Measurements from ENCODE around the gene SLC30A5. TPM values are rescaled to one million over a fixed set of nuclear protein-coding genes. Genes with fewer than 3 reads are reported as not detected.

Gene SLC30A5
- polyA plus RNA-seq, 1 donor (not counting 4 experiments of a cell fraction or from before 2014, with no cell fraction given): 43.4 TPM

DNA sequence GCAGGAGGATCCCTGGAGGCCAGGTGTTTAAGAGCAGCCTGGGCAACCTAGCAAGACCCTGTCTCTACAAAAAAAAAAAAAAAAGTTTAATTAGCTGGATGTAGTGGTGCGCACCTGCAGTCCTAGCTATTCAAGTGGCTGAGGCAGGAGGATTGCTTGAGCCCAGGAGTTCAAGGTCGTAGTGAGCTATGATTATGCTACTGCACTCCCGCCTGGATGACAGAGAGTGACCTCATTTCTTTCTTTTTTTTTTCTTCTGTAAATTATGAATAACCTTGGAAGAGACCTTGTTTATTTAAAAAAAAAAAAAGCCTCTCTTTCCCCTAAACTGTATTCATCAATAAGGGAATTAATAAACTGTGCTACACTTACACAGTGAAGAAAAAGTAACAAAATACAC, 43.6 kb upstream of the SLC30A5 start:
- H3K4me2 ChIP-seq (ENCODE audit: control insufficient read depth, extremely low read depth, insufficient read depth, low read depth, low read length): no peak overlapping the region
- no peak for TF ChIP-seq EZH2 (IDR thresholded peaks at IDR 0.05; ENCODE audit: low read length)
- TF ChIP-seq, protein P1, sequence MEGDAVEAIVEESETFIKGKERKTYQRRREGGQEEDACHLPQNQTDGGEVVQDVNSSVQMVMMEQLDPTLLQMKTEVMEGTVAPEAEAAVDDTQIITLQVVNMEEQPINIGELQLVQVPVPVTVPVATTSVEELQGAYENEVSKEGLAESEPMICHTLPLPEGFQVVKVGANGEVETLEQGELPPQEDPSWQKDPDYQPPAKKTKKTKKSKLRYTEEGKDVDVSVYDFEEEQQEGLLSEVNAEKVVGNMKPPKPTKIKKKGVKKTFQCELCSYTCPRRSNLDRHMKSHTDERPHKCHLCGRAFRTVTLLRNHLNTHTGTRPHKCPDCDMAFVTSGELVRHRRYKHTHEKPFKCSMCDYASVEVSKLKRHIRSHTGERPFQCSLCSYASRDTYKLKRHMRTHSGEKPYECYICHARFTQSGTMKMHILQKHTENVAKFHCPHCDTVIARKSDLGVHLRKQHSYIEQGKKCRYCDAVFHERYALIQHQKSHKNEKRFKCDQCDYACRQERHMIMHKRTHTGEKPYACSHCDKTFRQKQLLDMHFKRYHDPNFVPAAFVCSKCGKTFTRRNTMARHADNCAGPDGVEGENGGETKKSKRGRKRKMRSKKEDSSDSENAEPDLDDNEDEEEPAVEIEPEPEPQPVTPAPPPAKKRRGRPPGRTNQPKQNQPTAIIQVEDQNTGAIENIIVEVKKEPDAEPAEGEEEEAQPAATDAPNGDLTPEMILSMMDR (optimal IDR thresholded peaks at IDR 0.05 in 1 of 3, IDR thresholded peaks at IDR 0.05 in 1 of 3, conservative IDR thresholded peaks at IDR 0.05 in 1 of 3; ENCODE audit: extremely low read depth in 1 of 3, insufficient read depth in 2 of 3, low read length in 3 of 3): no peak

DNA sequence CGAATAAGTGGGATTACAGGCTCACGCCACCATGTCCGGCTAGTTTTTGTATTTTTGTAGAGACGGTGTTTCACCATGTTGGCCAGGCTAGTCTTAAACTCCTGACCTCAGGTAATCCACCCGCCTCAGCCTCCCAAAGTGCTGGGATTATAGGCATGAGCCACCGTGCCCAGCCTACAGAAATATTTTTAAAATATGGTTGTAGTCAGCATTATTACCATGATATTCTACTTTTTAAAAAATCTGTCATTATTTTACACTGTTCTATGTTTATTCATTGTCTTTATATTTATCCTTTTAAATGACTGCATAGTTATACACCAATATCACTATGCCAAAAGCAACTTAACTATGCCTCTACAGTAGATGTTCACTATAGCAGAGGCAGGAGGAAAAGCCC, 41.6 kb upstream of the SLC30A5 start:
- TF ChIP-seq EZH2 (IDR thresholded peaks at IDR 0.05; ENCODE audit: low read length): no peak
- TF ChIP-seq, protein P1 (optimal IDR thresholded peaks at IDR 0.05 in 1 of 3, IDR thresholded peaks at IDR 0.05 in 1 of 3, conservative IDR thresholded peaks at IDR 0.05 in 1 of 3; ENCODE audit: extremely low read depth in 1 of 3, insufficient read depth in 2 of 3, low read length in 3 of 3): no peak
- dilution Hi-C loops (cut with MboI; ENCODE audit: extremely low pct_ligation_motif_present, low sequenced_read_pairs): no loop called here
- H3K4me1 ChIP-seq (ENCODE audit: control insufficient read depth, extremely low read depth, insufficient read depth, low read length): no peaks in the 10 kb centered on the region
- DNase-seq (ENCODE audit: low read depth, low spot score) (no peak), FAIRE-seq (no peak)
- no peaks in the 10 kb centered on the region for H3K27me3 ChIP-seq (ENCODE audit: control insufficient read depth, extremely low read depth, insufficient read depth, low read length)
- no peak overlapping the region for H2AFZ ChIP-seq (ENCODE audit: control insufficient read depth, low read length)
- no peak overlapping the region for H3K27ac ChIP-seq (ENCODE audit: control insufficient read depth, insufficient read depth, low read length)
- H3K9me3 ChIP-seq (ENCODE audit: control insufficient read depth, low read depth, low read length): no peaks in the 10 kb centered on the region
- H3K36me3 ChIP-seq (ENCODE audit: control insufficient read depth in 2 of 2, extremely low read depth in 1 of 2, insufficient read depth in 2 of 2, low read length in 2 of 2): no peaks in the 10 kb centered on the region
- H4K20me1 ChIP-seq (ENCODE audit: control insufficient read depth, extremely low read depth, insufficient read depth, low read length): no peaks in the 10 kb centered on the region
- H3K79me2 ChIP-seq (ENCODE audit: control insufficient read depth, insufficient read depth, low read length): no peaks in the 10 kb centered on the region
- no peak overlapping the region for H3K4me3 ChIP-seq (ENCODE audit: control insufficient read depth in 2 of 3, extremely low read depth in 1 of 3, insufficient read depth in 2 of 3, low read depth in 1 of 3, low read length in 3 of 3)
- no peak overlapping the region for H3K4me2 ChIP-seq (ENCODE audit: control insufficient read depth, extremely low read depth, insufficient read depth, low read depth, low read length)
- H3K9ac ChIP-seq (ENCODE audit: control insufficient read depth, extremely low read depth, insufficient read depth, low read length): no peak overlapping the region
- H3K9me1 ChIP-seq (ENCODE audit: control insufficient read depth, extremely low read depth, insufficient read depth, low read length): no peaks in the 10 kb centered on the region

More for the DNA sequence above, 43.6 kb upstream of the SLC30A5 start:
- Histone ChIP-seq H4K20me1 (ENCODE audit: control insufficient read depth, extremely low read depth, insufficient read depth, low read length) (no peaks in the 10 kb centered on the region), H3K4me1 (ENCODE audit: control insufficient read depth, extremely low read depth, insufficient read depth, low read length) (no peaks in the 10 kb centered on the region), H3K9me3 (ENCODE audit: control insufficient read depth, low read depth, low read length) (no peaks in the 10 kb centered on the region), H3K4me3 (ENCODE audit: control insufficient read depth in 2 of 3, extremely low read depth in 1 of 3, insufficient read depth in 2 of 3, low read depth in 1 of 3, low read length in 3 of 3) (no peak overlapping the region), H3K27ac (ENCODE audit: control insufficient read depth, insufficient read depth, low read length) (no peak overlapping the region), H3K27me3 (ENCODE audit: control insufficient read depth, extremely low read depth, insufficient read depth, low read length) (no peaks in the 10 kb centered on the region), H3K9ac (ENCODE audit: control insufficient read depth, extremely low read depth, insufficient read depth, low read length) (no peak overlapping the region), H3K79me2 (ENCODE audit: control insufficient read depth, insufficient read depth, low read length) (no peaks in the 10 kb centered on the region), H3K36me3 (ENCODE audit: control insufficient read depth in 2 of 2, extremely low read depth in 1 of 2, insufficient read depth in 2 of 2, low read length in 2 of 2) (no peaks in the 10 kb centered on the region), H2AFZ (ENCODE audit: control insufficient read depth, low read length) (no peak overlapping the region), H3K9me1 (ENCODE audit: control insufficient read depth, extremely low read depth, insufficient read depth, low read length) (no peaks in the 10 kb centered on the region)
- dilution Hi-C loops (cut with MboI; ENCODE audit: extremely low pct_ligation_motif_present, low sequenced_read_pairs): no loop called here
- DNase-seq (ENCODE audit: low read depth, low spot score): no peak
- FAIRE-seq: no peak

Data from keratinocyte (primary cell).